AG09319 (cell line): ENCODE data around the gene UBAC2.

ENCODE experiments used
- DNase-seq: peaks from one replicate; pipeline ENCODE4 v3.0.0-alpha.2; 2010; ENCODE audit warnings: low read depth; ENCODE audit errors: extremely low read depth
- TF ChIP-seq, protein P1 (sequence below): IDR thresholded peaks from 2 replicates; pipeline ENCODE4 v1.5.1; 2011; ENCODE audit warnings: low read depth, mild to moderate bottlenecking, inconsistent platforms, low read length, moderate library complexity

Gene UBAC2

DNA sequence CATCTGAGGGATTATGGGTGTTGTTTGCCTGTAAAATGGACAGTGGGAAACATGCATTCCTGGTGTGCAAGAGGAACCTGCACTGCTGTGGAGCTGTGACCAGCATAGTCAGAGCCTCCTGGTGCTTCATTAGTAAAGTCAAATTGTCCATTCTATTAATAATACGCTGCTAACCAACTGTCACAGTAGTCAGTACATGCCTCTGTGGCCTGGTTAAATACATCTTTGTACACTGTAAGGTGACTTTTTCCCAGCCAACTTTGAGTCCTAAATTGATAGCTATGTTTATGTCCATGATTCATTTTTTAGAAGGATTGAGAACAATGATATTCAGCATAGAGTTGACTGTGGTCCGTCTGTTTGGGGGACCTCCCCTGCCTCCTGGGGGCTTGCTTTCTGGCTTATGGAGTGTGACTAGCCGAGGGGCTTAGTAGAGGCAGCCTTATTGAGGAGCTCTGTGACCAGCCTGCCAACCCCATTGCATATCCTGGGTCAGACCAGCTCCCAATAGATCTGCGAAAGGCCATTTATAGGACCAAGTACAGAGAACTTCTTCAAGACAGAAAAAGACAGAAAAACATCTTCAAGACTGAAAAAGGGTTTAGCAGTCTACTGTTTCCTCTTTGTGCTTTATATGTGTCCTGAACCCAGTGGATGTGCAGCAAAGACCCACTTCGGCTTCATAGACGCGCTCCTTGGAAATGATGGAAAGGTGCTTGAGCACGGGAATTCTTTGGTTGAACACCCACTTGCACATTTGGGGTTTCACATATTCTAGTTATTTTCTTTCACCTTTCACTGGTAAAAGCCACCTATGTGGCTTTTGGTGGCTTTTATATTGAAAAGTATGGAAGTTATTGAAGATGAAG is 102.2 kb downstream of the UBAC2 start:
- TF ChIP-seq, protein P1, sequence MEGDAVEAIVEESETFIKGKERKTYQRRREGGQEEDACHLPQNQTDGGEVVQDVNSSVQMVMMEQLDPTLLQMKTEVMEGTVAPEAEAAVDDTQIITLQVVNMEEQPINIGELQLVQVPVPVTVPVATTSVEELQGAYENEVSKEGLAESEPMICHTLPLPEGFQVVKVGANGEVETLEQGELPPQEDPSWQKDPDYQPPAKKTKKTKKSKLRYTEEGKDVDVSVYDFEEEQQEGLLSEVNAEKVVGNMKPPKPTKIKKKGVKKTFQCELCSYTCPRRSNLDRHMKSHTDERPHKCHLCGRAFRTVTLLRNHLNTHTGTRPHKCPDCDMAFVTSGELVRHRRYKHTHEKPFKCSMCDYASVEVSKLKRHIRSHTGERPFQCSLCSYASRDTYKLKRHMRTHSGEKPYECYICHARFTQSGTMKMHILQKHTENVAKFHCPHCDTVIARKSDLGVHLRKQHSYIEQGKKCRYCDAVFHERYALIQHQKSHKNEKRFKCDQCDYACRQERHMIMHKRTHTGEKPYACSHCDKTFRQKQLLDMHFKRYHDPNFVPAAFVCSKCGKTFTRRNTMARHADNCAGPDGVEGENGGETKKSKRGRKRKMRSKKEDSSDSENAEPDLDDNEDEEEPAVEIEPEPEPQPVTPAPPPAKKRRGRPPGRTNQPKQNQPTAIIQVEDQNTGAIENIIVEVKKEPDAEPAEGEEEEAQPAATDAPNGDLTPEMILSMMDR = no peak
- DNase-seq = no peak

DNA sequence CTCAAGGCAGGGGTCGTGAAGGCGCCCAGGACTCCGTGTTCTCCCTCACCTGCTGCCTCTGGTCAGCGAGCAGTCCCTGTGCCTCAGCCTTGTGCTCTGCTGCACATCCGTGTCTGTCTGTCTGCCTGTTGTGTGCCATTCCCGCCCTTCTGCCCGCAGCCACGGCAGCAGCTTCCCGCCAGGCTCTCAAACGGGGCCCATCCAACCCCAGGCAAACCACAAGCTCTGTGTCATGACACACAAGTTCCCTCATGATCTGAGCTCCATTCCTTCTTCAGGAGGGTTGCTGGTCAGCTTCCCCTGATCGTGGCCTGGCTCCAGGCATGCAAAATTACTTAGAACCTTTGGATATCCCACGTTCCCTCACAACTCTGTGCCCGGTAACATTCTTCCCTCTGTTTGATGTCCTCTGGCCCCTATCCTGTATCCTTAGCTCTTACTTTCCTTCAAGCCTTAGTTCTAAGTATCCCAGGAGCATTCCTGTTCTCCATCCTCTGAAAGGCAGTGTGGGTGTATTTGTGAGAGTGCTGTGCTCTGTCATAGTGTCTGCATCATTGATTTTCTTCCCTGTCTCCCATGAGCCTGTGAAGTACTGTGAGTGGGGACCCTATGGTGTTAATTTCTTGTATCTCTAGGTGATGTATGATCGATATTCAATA is 103.3 kb downstream of the UBAC2 start:
- TF ChIP-seq, protein P1 = no peak
- DNase-seq = no peak

DNA sequence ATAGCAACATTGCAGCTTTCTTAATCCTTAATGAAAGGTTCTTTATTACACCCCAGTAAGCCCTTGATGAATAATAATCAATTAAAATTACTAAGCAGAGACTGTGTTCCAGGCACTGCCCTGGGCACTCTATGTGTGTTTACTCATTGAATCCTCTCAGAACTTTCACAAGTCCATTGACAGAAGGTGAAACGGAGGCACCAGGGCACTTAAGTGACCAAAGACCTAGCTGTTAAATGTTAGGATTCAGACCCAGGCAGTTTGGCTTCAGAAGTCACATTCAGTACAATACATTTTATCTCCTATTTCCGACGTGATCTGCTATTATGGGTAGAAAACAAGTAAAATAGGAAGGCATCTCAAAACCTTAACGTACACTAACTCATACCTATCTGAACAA is 103.9 kb downstream of the UBAC2 start:
- no peak for DNase-seq
- TF ChIP-seq, protein P1 = no peak

DNA sequence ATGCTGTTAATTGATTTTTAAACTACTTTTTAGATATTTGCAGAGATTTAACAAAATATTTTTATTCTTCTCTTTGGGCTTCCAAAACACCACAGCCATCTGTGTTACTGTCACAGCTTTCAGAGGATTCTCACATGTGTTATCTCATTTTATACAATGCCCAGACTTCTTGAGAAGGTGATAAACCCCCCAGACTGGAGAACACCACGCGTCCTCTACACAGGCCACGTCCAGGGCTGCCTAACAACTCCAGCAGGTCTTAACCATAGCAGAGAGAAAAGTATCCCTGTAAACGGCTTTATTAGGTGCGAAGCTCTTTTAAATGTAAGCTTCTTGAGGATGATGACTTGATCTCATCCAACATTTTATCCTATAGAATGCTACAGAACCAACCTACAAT is 104.5 kb downstream of the UBAC2 start:
- TF ChIP-seq, protein P1 = no peak

DNA sequence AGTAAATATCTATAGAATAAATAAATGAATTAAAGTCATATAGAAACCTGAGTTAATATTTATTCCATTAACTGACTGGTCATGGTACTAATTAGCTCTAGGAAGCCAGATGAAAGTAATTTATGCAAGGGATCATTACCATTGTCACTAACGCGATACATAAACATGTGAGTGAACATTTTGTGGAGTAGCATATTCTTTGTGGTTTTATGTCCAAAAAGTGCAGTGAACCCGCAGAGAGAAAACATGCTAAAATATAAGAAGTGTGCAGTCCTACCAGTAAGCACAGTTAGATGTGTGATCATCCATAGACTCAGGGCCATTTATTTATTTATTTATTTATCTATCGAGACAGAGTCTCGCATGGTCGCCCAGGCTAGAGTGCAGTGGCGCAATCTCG is 104.9 kb downstream of the UBAC2 start:
- DNase-seq = no peak
- TF ChIP-seq, protein P1 = no peak

More for the DNA sequence above, 104.5 kb downstream of the UBAC2 start:
- DNase-seq = no peak

DNA sequence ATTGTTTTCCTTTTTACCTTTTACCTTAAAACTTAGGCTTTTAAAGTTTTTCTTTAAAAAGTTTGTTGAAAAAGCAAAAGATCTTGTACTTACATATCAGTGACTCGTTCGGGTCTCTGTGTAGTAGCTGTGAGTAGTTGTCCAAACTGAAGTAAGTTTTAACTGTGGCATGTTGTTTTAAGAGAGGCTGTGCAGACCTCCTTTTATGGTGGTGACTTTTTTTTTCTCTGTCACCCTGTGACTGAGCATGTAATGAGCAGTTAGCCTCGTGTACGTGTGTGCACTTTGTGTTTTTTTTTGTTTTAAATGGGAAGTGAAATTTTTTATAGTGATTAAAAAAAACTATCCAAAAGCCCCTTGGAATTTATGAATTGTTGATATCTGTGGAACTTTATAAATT is 106.6 kb downstream of the UBAC2 start, which contains the start of gene GPR183:
Gene GPR183 (minus strand): TSS at position 153 of the 400 bp plus-strand sequence. CDS start 11,254 bp downstream, outside the sequence.
- TF ChIP-seq, protein P1 = no peak
- DNase-seq = no peak
